NCI-H146 treated with DMSO at 0.1 percent for 48 hours (cell line): Measurements from ENCODE around the gene CRK.
A peak's percentile ranks its signal among the peaks of the same experiment; 100 is the strongest.
"Not testable (repeated sequence)": the region's sequence is repeated elsewhere in the genome, so short reads cannot be mapped to it uniquely, and the experiment has no call there.

Source experiments
- DNase-seq: peaks from one replicate; lab custom pipeline; 2025; ENCODE audit not compliant: unreplicated experiment; lab: John Stamatoyannopoulos, UW

Gene CRK

DNA sequence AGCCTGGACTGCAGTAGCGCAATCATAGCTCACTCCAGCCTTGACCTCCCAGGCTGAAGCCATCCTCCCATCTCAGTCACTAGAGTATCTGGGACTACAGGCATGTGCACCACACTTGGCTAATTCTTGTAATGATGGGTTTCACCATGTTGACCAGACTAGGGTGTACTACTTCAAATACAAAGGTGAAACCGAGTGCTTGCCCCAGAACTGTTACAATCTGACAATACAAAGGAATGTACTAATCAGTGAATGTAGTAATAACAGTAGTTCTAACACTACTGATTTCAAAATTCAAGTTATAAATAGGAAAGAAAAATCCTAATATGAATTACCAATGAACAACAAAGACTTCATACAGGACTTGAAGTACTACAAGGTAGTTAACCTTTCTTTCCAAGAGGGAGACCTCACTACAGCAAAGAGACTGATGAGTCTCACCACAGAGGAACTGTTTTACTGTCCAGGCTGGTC lies 24.4 kb downstream of the CRK start:
- no peak for DNase-seq

DNA sequence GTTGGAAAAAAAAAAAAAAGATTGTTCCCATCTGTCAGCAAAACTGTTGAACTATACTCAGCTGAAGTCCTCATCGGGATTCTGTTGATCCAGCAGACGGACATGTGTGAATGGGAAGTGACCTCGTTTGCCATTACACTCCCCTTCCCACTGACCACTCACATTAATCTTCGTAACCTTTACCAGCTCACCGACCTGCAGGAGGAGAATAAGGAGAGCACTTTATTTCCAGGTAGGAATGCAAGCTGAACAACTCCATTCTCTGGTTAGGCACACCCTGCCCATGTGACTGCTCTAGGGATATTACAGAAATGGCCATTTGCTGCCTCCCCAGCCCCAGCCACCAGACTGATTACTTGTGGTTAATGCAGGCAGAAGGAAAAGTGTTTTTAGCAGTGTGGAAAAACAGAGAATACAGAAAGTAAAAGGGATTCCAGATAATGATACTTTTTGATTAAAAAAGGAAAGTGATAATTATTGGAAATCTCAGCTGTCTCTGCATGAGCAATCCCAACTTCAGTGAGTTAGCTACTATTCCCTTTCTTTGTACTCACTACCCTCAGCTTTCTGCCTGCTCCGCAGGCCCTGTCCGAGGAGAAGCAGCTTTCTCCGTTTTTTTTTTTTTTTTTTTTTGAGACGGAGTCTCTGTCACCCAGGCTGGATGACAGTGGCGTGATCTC lies 32.4 kb downstream of the CRK start:
- DNase-seq: no peak

DNA sequence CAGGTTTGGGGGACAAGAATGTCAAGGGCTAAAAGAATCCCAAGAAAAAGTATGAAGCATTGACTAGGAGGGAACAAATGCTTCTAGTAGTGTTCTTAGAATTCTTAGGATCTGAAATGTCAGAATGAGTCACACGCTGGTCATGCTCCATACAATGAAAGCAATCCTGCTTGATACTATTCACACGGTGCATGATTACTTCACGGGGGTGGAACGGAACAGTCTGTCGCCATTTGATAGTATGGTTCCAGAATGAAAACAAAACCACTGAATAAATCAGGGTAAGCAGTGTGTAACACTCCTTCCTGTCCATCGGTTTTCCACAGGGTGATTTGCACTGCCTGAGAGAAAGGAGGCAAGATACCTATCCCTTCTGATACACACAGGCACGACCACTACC lies 33.1 kb downstream of the CRK start:
- no peak for DNase-seq

DNA sequence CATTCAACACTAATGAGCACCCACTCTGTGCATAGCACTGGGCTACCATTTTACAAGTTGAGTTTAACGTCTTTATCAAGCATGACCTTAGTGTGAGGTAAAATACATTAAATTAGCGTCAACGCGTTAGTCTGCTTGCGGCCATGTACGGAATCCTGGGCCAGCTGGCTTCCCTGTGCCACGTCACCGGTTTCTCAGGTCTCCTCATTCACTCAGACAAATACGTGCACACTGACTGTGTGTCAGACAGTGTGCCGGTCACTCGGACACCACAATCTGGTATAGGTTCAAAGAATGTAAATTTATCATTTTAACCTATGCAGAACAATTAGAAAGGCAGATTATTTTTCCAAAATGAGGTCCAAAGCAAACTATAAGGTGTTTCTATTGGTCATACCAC lies 34.6 kb downstream of the CRK start:
- DNase-seq: no peak

DNA sequence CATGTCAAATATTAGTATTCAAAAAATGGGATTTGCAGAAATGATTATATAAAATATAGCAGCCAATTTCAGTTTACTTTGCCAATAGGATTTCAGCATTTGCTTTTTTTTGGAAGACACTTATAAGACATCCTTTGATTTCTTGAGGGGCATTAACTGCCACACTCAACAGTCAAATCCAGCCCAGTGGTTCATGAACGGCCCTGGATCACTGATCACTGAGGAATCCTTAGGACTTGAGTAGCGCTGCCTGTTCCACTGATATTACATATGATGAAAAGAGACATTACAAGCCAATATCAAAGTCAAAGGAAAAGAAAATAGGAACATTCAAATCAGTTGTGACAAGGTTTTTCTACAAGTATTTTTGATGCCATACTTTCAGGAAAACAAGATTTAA lies 35.1 kb downstream of the CRK start:
- no peak for DNase-seq

DNA sequence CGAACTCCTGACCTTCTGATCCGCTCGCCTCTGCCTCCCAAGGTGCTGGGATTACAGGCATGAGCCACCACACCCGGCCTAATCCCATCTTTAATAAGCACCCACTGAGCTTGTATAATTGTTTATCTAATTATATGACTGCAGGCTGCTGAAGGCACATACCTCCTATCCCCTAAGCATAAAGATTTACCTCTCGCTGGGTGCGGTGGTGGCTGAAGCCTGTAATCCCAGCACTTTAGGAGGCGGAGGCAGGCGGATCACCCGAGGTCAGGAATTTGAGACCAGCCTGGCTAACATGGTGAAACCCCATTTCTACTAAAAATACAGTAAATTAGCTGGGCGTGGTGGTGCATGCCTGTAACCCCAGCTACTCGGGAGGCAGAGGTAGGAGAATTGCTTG lies 35.9 kb downstream of the CRK start:
- no peak for DNase-seq

DNA sequence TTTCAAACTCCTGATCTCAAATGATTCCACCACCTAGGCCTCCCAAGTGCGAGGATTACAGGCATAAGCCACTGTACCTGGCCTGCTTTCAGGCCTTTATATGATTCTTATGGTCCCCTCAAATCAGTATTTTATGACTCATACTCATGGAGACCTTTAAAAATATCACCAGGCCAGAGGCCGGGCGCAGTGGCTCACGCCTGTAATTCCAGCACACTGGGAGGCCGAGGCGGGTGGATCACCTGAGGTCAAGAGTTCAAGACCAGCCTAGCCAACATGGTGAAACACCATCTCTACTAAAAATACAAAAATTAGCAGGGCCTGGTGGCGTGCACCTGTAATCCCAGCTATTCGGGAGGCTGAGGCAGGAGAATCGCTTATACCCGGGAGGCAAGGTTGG lies 37.6 kb downstream of the CRK start:
- DNase-seq: not testable (repeated sequence)

DNA sequence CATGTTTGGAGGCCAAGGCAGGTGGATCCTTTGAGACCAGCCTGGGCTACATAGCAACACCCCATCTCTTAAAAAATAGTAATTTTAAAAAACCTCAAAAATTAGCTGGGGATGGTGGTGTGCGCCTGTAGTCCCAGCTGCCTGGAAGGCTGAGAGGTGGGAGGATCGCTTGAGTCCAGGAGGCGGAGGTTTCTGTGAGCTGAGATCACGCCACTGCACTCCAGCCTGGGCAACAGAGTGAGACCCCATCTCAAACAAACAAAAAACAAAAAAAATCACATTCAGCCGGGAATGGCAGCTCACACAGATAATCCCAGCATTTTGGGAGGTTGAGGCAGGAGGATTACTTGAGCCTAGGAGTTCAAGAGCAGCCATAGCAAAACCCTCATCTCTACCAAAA lies 39.6 kb downstream of the CRK start:
- no peak for DNase-seq

DNA sequence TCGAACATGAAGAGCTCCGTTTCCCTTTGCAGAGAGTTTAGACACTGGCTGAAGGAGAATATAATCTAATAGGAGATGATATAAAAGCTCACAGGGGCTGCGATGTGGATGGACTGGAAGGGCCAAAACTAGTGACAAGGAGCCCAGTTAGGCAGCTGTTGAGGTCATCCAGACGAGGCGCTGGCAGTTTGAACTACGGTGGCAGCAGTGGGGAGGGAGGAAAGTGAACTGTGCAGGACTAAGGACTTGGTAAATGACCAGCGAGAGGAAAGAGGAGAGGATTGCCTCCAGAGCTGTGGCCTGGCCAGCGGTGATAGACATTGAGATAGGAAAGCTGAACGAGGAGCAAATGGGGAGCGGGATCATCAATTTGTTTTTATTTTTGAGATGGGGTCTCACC lies 41.4 kb downstream of the CRK start:
- DNase-seq: no peak

DNA sequence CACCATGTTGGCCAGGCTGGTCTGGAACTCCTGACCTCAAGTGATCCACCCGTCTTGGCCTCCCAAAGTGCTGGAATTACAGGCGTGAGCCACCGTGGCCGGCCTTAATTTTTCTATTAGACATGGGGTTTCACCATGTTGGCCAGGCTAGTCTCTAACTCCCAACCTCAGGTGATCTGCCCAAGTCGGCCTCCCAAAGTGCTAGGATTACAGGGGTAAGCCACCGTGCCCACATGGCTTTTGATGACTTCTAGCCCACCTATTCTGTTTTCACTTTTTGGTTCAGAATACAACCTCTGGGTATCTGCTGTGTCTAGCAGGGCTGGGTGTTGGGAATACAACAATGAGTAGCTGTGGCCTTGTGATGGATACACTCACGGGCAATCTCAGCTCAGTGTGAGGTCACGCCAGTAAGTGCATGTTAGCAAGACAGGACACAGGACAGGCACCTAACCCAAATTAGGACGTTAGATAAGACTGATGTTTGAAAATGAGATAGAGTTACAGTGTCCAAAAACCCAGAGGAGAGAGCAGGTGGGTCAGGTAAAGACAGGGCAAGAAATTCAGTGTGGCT lies 41.9 kb downstream of the CRK start:
- DNase-seq: no peak

DNA sequence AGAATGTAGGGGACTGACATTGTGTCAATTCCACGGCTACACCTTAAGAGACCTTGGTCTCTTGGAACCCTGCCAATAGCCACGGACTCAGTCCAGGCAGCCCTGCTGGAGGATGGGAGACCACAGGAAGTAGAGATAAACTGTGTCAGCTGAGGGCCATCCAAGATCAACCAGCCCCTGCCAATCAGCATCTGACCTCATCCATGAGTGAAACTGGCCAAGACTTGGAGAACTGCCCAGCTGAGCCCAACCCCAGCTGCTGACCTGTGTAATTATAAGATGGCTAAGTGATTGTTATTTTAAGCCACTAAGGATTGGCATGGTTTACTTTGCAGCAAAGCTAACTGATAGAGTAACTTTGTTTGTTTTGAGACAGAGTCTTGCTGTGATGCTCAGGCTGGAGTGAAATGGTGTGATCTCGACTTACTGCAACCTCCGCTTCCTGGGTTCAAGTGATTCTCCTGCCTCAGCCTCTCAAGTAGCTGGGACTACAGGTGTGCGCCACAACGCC lies 42.7 kb downstream of the CRK start:
- peak; percentile 13 for DNase-seq

DNA sequence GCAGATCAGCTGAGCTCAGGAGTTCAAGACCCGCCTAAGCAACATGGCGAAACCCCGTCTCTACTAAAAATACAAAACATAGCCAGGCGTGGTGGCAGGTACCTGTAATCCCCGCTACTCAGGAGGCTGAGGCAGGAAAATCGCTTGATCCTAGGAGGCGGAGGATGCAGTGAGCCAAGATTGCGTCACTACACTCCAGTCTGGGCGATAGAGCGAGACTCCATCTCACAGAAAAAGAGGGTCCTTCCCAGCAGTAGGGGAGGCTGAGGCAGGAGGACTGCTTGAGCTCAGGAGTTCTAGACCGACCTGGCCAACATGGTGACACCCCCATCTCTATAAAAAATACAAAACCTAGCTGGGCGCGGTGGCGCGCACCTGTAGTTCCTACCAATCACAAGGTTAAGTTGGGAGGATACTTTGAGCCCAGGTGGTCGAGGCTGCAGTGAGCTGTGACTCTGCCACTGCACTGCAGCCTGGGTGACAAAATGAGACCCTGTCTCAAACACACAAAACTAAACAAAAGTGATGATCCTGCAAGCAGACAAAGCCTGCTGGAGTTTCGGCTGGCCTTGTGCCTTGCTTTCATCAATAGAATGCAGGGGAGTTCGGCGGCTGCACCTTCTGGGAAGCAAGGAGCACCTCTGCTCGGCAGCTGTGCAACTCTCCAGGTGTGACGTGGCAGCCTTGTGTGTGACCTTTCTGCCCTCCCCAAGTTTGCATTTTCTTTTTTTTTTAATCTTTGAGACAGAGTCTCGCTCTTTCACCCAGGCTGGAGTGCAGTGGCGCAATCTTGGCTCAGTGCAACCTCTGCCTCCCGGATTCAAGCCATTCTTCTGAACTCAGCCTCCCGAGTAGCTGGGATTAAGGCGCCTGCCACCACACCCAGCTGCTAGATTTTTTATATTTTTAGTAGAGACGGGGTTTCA lies 43.6 kb downstream of the CRK start:
- no peak for DNase-seq

DNA sequence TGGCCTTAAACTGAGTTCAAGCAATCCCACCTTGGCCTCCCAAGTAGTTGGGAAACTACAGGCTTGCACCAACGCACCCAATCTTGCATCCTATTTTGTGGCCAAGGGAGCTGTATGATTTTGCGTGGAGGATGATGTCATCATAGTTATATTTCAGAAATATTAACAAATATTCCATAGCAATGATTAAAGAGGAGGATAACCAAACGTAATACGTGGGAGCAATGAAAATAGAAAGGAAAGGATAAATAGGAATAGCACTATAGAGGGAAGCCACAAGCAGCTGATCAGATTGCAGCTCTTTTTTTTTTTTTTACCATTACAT lies 53.8 kb downstream of the CRK start:
- no peak for DNase-seq

DNA sequence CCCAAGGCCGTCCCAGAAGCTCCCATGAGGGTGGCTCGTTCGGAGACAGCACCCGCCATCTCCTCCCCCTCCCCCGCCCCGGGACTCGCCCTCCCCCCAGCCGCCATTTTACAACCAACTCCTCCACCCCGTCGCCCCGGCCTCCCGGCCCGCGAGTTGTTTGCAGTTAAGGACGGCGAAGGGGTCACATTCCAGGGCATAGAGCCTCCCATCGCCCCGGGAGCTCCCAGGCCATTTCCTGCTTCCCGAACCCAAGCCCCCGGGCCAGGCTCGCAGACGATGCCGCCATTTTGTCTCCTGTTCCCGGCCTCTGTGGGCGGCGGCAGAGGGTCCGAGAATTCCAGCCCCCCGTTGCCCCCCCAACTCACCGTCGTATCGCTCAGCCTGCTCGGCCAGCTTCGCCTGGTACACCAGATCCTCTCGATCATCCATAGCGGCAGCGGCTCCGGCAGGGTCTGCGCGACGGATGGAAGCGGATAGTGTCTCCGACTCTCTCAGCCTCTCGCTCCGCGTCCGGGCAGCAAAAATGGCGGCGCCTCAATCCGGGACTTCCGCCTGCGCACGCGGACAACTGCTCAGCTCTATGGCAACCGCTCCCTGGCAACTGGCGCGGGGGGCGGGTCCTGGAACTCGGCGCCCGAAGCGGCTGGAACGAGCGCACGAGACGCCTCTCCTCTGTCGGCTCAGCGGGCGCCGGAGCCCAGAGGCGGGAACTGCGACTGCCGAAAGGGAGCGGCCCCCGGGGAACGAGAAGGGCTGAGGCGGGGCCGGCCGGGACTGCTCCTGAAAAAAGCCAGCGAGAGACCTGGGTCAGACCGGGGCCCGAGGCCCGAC lies 56.1 kb downstream of the CRK start, which contains the start of gene YWHAE:
TSS of gene YWHAE (minus strand) at position 544 of the 834 bp plus-strand sequence. CDS start at position 432, 112 bp downstream.
- DNase-seq: peak; percentile 95

DNA sequence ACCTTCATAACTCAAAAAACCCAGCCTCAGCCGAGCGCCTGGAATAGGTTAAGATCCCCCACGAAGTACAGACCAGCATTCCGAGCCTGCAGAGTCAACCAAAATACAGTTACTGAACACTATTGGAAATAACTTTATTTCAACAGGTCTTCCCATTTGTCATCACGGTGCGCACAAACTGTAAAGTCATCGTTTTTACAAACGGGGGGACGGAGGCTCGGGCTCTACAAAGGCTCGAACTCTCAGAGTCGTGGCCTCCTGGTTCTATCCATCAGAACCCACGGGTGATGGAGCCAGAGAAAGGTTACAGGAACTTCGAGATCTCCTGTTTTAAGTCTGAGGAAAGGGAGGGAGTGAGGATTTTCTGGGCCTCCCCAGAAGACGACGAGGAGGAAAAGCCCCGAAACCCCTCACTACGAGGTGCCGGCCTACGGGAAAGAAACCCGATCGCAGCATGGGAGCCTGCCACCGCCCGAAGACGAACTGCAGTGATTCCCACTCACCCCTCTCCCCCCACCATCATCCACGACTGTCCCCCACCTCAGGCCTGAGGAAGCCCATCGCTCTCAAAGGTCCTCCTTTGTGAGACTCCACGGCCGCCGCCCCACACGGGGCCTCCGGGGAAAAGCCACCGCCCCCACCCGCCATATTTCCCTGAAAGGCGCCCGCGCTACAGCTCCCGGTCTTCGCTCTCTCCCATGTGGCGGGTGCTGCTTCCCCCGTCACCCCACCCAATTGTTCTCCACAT lies 56.9 kb downstream of the CRK start:
- no peak for DNase-seq

DNA sequence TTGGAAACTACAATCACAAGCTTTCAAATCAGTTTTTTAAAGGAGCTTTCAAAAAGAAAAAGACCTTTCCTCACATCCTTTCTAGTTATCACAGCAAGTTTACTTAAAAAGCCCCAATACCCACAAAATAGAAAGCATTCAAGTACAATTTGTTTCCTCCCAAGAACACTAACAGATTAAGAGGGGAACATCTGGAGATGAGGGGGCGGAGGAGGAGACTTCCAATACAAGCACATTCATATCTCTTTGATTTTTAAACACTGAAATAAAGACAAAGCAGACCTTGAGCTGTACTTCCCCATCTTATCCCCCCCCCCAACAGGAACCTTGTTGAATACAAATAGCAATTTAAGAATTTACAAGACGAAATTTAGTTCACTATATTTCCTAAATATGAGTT lies 58.0 kb downstream of the CRK start:
- no peak for DNase-seq

DNA sequence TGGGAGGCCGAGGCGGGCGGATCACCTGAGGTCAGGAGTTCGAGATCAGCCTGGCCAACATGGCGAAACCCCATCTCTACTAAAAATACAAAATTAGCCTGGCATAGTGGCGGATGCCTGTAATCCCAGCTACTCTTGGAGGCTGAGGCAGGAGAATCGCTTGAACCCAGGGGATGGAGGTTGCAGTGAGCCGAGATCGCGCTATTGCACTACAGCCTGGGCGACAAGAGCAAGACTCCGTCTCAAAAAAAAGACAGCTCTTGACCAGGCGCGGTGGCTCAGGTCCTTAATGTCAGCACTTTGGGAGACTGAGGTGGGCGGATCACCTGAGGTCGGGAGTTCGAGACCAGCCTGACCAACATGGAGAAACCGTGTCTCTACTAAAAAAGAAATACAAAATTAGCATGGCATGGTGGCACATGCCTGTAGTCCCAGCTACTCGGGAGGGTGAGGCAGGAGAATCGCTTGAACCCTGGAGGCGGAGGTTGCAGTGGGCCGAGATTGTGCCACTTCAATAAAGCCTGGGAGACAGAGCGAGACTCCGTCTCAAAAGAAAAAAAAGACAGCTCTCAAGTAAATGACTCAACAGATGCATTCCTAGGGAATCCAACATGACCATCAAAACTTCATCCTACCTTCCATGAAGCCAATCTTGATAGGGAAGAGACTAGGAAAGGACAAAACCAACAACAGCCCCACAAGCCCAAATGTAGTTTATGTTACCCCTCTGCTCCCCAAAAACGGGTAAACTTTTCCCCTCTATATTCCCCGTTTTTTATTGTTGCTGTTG lies 60.0 kb downstream of the CRK start:
- DNase-seq: not testable (repeated sequence)

DNA sequence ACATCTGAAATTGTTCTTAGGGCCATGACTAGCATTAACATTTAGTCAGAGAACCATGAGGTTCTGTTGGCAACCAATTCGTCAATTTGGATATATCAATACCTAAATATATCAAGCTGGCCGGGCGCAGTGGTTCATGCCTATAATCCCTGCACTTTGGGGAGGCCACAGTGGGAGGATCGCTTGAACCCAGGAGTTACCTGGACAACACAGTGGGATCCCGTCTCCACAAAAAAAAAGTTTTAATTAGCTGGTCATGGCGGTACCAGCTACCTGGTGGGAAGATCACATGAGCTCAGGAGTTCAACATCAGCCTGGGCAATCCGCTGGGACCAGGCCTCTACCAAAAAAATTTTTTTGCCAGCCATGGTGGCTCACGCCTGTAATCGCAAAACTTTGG lies 64.5 kb downstream of the CRK start:
- no peak for DNase-seq
